A549 (cell line): ENCODE data around the gene TMEM273.

Source experiments
- SMC3 ChIP-seq: fragments of >200 bp; sonication (Bioruptor Twin); formaldehyde crosslinking; IDR thresholded peaks from 3 replicates; pipeline ENCODE4 v1.6.1; 2018; ENCODE audit warnings: inconsistent platforms
- TF ChIP-seq, protein P1 (sequence below): fragments of 200-600 bp; sonication (generic); IDR thresholded peaks from 2 replicates; pipeline ENCODE4 v1.6.1; 2016; ENCODE audit warnings: antibody characterized with exemption, mild to moderate bottlenecking, moderate library complexity

DNA sequence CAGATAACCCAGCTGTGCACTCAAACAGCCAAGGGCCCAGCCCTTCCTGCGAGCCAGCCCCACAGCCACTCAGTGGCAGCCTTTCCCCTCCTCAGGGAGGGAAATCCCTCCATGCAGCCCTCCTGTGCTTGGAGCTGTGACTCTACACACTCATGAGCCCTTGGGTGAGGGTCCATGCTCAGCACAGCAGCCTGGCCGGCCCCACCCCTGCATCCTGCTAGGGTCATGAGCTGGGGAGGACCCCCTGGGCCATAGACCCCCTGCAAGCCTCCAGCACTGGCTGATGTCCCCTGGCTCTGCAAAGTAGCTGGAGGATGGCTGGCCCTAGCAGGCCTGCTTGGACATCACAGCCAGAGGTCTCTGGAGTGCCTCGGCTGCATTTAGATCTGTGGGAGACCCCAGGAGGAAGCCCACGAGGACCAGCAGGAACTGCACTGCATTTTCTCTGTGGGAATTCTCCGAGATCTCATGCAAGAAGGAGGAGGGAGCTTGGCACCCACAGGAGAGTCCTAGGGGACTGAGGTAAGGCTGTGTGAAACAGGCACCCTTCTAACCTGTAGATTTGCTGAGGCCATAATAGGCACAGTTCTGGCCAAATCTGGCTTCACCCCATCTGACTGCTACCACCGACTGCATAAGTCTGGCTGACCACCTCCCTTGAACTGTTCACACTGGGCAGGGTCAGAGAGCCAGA is 17.4 kb downstream of the TMEM273 start:
- TF ChIP-seq, protein P1, sequence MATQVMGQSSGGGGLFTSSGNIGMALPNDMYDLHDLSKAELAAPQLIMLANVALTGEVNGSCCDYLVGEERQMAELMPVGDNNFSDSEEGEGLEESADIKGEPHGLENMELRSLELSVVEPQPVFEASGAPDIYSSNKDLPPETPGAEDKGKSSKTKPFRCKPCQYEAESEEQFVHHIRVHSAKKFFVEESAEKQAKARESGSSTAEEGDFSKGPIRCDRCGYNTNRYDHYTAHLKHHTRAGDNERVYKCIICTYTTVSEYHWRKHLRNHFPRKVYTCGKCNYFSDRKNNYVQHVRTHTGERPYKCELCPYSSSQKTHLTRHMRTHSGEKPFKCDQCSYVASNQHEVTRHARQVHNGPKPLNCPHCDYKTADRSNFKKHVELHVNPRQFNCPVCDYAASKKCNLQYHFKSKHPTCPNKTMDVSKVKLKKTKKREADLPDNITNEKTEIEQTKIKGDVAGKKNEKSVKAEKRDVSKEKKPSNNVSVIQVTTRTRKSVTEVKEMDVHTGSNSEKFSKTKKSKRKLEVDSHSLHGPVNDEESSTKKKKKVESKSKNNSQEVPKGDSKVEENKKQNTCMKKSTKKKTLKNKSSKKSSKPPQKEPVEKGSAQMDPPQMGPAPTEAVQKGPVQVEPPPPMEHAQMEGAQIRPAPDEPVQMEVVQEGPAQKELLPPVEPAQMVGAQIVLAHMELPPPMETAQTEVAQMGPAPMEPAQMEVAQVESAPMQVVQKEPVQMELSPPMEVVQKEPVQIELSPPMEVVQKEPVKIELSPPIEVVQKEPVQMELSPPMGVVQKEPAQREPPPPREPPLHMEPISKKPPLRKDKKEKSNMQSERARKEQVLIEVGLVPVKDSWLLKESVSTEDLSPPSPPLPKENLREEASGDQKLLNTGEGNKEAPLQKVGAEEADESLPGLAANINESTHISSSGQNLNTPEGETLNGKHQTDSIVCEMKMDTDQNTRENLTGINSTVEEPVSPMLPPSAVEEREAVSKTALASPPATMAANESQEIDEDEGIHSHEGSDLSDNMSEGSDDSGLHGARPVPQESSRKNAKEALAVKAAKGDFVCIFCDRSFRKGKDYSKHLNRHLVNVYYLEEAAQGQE, result no peak
- no peak for TF ChIP-seq SMC3
